OCI-LY7 (cell line): ENCODE measurements around the gene NUBP2.

Experiments
- EZH2phosphoT487 ChIP-seq: fragments of 200-600 bp; sonication (generic); IDR thresholded peaks from 2 replicates; pipeline ENCODE4 v1.6.1; 2018; ENCODE audit warnings: low read depth, borderline replicate concordance, mild to moderate bottlenecking, mixed run types, antibody characterized with exemption, low read length, moderate library complexity, mixed read lengths
- TF ChIP-seq, protein P1 (sequence below): fragments of 200-600 bp; sonication (generic); conservative IDR thresholded peaks from 2 replicates; pipeline ENCODE4 v1.5.1; 2014; ENCODE audit warnings: mild to moderate bottlenecking, antibody characterized with exemption, low read length, moderate library complexity, mixed read lengths

DNA sequence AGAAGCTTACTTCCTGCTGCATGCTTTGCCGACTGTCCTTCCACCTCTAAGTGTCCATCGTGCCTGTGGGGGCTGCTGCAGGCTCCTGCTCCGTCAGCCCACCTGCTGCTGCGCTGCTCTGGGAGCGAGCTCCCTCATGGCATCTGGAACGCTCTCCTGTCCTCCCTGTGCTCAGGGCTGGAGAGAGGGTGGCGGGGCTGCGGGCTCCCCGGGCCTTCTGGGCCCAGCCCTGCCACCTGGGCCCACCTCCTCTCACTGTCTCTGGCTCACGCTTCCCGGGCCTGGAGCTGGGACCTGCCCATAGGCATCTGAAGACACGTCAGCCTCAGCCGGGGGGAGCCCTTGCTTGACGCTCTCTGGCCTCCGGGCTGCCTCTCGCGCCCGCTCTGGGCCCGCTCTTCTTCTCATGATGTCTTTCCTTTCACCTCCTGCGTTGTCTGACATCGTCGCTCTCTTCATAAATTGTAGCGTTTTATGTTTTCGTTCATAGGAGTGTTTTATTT is 38.4 kb upstream of the NUBP2 start:
- TF ChIP-seq, protein P1, sequence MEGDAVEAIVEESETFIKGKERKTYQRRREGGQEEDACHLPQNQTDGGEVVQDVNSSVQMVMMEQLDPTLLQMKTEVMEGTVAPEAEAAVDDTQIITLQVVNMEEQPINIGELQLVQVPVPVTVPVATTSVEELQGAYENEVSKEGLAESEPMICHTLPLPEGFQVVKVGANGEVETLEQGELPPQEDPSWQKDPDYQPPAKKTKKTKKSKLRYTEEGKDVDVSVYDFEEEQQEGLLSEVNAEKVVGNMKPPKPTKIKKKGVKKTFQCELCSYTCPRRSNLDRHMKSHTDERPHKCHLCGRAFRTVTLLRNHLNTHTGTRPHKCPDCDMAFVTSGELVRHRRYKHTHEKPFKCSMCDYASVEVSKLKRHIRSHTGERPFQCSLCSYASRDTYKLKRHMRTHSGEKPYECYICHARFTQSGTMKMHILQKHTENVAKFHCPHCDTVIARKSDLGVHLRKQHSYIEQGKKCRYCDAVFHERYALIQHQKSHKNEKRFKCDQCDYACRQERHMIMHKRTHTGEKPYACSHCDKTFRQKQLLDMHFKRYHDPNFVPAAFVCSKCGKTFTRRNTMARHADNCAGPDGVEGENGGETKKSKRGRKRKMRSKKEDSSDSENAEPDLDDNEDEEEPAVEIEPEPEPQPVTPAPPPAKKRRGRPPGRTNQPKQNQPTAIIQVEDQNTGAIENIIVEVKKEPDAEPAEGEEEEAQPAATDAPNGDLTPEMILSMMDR: no peak
- TF ChIP-seq EZH2phosphoT487: no peak
